Activated CD8-positive, alpha-beta memory T cell treated with anti-CD3 and anti-CD28 coated beads for 24 hours (primary cell): ENCODE measurements around the gene EMD.
"Not testable (repeated sequence)": the region's sequence is repeated elsewhere in the genome, so short reads cannot be mapped to it uniquely, and the experiment has no call there.

Source experiments
- DNase-seq: peaks from one replicate; pipeline ENCODE4 v3.0.0-alpha.2; 2020

EMD gene

DNA sequence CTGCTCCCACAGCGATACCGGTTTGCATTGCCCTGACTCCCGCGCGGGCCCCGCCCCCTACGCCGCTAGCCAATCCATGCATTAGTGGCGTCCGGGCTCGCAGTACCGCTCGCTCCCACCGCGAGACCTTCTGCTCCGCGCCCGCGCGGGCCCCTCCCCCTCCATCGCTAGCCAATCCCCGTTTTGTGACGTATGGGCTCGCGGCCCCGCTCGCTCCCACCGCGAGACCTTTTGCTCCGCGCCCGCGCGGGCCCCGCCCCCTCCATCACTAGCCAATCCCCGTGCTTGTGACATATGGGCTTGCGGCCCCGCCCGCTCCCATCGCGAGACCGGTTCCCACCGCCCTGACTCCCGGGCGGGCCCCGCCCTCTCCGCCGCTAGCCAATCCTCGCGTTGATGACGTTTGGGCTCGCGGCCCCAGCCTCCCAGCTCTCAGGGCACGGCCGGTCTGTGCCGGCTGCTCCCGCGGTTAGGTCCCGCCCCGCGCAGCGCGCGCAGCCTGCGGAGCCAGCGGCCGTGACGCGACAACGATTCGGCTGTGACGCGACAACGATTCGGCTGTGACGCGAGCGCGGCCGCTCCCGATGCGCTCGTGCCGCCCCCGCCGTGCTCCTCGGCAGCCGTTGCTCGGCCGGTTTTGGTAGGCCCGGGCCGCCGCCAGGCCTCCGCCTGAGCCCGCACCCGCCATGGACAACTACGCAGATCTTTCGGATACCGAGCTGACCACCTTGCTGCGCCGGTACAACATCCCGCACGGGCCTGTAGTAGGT, at the start of gene EMD:
Gene EMD (plus strand): TSS at position 497 of the 770 bp plus-strand sequence. CDS start 190 bp downstream, at position 687.
- DNase-seq = peak; percentile 94

DNA sequence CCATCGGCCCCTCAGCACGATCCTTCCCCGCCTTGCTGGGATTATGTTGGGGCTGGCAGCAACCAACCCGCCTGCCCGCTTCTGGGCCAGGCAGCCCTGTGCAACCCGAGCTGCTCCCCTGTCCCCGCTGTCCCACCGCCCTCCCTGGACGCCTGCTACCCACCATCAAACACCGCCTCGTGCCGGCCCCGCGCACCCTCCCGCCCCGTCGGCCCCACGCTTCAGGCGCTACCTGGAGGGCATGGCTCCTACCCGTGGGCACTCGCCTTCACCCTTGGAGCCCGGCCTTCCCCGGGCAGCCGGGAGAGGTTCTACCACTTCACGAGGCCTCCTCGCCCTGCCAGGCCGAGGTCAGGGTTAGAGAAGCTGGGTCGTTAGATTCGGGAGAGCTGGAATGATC, 46.5 kb upstream of the EMD start:
- no peak for DNase-seq

GRCh38 chrX:154333116-154333515, 46.0 kb upstream of the EMD start:
- DNase-seq = no peak

DNA sequence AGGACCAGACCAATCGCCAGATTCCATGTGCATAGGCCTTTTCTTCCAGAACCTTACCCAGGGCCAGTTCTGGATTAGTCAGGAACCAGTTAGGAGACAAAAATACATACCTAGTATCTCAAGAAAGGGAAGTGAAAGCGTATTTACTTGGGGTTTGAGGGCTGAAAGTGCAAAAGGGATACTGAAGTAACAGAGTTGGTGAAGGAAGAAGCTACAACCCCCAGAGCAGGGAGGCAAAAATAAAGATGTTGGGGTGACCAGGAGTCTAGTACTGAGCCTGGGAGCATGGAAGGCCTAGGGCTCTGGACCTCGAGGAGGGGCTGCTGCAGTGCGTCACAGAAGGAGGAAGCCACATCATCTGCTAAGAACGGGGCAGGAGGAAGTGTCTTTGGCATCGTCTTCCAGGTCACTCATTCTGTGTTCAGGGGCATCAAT, 45.2 kb upstream of the EMD start:
- DNase-seq = no peak

DNA sequence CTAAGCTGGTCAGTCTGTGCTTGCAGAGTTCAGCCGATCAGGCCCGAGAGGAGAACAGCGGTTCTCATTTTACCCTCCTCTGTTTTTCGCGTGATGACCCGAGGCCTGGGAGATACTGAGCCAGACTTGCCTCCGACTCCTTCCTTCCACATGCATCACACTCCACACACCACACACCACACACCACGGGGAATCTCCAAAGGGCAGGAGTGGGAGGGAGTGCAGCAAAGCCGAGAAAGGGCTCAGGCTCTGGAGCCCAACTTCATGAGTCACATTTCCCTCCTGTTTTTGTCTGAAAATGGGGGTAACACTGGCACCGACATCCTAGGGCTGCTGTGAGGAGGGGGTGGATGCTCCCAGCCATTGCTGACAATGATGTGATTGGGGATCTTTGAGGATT, 44.6 kb upstream of the EMD start:
- no peak for DNase-seq

DNA sequence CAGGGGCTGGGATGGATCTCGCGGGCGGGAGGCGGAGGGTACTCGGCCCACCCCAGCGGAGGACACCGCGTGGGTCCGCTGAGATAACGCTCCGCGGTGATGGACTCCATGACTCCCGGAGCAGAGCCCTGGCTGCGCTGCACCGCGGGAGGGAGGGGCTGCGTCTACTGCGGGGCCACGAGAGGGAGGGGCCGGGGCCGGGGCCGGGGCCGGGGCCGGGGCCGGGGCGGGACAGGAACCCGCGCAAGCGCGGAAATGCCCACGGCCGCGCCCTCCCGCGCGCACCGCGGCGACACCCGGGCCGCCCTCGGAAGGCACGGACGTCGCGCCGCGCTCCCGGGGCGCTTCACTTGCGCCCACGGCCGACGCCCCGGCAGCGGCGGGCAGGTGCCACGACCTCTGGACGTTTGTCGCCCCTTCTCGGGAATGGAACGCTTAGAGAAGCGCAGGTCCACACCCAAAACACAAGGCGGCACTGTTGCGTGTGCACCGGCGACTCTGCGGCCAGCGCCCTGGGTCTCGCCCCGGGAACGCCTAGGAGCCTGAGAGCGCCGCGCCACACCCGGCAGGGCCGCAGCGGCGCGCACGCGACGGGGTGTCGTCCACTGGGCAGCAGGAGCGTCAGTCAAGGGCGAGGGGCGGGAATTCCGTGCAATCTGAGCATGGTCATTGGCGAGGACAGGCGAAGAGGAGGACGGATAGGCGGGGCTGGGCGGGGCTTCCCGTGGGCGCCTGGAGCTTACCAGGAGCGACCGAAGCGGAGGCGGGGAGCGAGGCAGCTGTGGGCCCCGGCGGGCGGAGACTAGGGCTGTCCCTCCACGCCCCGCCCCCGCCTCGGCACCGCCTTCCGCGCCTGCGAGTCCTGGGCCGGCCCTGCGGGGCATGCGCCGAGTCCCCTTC, 37.4 kb upstream of the EMD start:
- DNase-seq = not testable (repeated sequence)

DNA sequence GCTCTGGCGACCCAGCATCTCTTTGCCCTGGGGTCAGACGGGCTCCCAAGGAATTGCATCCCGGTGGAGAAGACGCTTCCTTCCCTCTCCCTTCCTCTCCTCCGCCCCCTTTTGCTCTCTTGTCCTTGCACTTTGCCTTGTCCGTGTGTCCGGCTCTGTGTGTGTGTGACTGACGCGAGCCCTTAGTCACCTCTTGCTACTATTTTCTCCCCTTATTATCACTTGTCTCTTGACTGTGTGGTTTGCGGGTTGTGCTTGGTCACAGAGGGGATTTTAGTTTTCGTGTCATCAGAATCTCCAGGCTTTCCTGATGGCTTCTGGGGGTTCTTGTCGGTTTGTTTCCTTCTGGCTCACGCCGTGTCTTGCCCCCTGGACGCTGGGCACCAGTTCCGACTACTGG, 36.0 kb upstream of the EMD start:
- DNase-seq = not testable (repeated sequence)

DNA sequence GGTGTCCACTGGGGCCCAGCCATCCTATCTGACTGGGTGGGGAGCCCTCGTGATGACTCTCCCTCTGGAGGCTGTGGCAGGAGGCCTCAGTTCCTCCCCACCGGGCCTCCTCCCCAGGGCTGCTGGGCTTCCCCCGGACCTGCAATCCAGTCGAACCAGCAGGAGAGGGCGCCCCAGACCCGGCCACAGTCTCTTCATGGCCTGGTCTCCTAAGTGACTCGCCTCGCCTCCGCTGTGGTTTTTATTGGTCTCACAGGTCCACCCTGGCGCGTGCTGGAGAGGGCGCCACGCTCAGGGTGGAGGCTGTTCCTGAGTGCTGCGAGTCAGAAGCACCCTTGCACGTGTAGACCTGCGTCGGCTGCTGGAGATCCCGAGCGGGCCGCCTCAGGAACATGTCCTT, 35.5 kb upstream of the EMD start:
- not testable (repeated sequence) for DNase-seq

DNA sequence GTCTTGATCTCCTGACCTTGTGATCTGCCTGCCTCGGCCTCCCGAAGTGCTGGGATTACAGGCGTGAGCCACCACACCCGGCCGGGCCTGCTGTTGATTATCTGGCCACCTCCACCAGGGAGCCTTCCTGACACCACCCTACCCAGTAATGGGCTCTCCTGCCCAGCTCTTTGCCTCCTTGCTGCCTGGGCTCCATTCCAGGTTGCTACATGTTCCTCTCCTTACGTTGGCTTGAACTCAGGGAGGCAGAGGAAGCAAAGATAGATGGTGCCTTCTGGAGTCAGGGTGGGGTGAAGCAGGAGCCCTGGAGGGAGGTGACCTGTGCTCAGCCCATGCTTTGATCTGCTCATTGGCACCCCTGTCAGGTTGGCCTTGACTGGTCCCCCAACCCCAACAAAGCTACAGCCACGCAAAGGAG, 31.0 kb upstream of the EMD start:
- DNase-seq = no peak

- DNase-seq = no peak
Observed at GRCh38 chrX:154348646-154349358, 30.3 kb upstream of the EMD start.

- no peak for DNase-seq
Observed at GRCh38 chrX:154349359-154349935, 29.6 kb upstream of the EMD start.

DNA sequence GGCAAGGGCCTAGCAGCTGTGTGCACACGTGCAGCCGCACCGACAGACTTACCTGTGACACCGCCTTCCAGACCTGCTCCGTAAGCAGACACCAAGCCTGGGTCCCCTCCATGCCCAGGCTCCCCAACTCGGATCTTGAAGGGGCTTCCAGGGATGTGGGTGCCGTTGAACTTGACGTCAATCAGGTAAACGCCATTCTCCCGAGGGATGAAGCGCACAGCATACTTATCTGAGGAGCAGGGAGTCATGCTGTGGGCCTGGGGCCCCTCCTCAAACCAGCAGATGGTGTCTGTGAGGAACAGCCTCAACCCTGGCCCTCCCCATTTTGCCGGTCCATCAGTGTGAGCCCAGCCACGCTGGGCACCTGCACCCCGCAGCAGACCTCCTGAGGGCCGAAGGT, 29.1 kb upstream of the EMD start:
- no peak for DNase-seq

- no peak for DNase-seq
Observed at GRCh38 chrX:154350429-154351182, 28.5 kb upstream of the EMD start.

DNA sequence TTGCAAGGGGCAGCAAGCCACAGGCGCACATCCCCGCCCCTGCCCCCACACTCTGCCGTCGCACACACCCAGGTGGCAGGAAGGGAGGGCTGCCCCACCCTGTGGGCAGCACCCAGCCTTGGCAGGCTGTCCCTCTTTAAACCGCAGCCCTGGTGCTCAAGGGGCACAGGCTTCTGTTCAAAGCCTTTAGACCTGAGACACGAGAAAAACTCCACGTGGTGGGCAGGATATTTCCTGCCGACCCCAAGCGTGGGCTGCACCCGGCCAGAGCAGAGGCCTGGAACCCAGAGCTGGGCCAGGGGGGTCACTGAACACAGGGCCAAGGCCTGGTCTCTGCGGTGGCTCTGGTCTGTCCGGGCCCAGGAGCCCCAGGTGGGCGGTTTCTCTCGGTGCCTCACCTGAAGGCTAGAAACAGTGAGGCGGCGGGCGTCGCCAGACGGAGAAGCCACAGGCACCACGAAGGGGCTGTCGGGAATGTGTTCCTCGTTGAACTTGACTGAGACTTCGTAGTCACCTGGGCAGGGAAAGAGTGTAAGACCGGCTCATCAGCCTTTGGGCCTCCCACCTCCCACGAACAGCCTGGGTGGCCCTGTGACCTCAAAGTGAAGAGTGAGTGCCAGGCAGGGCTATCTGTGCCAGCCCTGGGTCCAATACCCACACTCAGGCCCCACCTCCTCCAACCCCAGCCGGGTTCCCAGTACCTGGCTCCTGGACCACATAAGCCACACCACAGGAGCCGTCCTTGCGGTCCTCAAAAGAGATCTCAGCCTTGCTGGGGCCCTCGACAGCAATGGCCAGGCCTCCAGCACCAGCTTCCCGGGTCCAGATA, 27.7 kb upstream of the EMD start:
- peak; percentile 70 for DNase-seq

- DNase-seq = no peak
Observed at GRCh38 chrX:154352012-154352401, 27.1 kb upstream of the EMD start.

DNA sequence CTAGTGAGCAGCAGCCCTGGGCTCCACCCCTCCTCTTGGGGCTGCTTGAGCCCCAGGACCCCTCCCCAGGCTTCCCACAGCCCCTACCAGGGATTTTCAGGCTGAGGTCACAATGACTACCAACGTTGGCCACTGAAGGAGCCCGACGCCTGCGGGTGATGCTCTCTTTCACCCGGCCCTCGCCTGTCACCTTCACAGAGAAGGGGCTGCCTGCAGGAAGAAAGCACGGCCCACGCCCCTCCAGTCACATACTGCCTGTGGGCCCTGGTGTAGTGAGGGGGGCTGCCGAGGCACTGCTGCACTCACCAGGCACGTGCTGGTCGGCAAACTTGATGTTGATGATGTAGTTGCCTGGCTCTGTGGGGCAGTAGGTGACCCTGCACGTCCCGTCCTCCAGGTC, 26.6 kb upstream of the EMD start:
- DNase-seq = no peak

GRCh38 chrX:154353172-154353843, 25.8 kb upstream of the EMD start:
- DNase-seq = no peak

DNA sequence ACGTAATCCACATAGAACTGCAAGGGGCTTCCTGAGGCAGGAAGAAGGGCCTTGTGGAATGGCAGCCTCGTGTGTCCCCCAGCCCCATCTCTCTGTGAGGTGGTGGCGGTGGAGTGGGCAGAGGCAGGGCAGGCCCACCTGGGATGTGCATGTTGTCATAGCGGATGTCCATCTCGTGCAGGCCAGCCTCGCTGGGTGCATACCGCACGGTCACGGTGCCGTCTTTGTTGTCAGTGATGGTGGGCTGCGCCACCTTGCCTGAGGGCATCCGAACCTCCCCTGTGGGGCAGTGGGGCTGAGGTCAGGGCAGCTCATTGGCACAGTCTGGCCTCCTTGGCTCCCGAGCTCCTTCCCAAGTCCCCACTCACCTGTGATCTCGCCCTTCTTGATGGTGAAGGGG, 25.1 kb upstream of the EMD start:
- no peak for DNase-seq

GRCh38 chrX:154354516-154354915, 24.6 kb upstream of the EMD start:
- no peak for DNase-seq

DNA sequence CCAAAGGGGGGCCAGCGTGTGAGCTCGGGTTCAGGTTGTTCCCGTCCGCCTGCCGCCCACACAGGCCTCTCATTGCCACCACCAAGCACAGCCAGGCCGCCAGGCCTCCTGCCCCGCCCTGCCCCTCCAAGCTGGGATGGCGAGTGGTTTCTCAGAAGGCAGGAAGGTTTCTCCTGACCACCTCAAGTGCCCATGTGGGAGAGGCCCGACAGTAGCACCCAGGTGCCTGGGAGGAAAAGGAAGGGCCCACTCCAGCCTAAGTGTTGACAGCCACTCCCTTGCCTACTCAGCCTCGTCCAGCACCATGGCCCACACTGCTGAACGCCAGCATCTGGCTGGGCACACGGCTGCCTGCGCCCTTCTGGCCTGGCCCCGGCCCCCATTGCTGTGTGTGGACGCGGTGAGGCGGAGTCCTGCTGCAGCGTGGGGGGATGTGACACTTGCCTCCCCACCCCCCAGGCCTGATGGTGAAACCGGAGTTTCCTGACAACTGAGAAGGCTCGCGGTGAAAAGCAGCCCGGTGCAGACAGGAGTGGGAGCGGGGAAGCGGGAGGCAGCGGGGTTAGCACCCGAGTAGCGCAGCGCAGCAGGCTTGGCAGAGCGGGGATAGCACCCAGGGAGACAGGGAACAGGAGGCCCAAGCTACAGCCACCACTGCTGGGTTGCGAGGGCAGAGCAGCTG, 23.9 kb upstream of the EMD start:
- no peak for DNase-seq
